Kidney tubule cell (primary cell): ENCODE measurements around the gene SLC26A9.
A peak's percentile ranks its signal among the peaks of the same experiment; 100 is the strongest.

ENCODE experiments used
- DNase-seq: peaks from one replicate; pipeline ENCODE4 v3.0.0-alpha.2; 2018; ENCODE audit warnings: low spot score

SLC26A9 gene

DNA sequence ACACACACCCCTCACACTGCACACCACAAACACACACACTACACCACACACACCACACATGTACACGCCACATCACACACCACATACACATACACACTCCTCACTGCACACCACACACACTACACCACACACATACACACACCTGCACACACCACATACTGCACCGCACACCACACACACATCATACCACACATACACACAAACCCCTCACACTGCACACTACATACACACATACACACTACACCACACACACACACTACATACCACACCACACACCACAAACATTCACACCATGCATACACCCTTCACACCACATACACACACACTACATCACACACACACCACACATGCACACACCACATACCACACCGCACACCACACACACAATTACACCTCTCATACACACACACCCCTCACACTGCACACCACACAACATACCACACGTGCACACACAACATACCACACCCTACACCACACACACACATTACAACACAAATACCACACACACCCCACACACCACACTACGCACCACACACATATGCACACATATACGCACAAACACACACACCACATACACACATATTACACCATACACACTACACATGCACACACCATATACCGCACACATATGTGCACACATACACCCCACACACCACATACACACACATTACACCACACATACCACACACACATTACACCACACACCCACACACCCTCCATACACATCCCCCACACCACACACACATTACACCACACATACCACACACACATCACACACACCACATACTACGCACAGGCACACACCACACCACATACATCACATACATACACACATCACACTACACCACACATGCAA lies 30.3 kb upstream of the SLC26A9 start:
- DNase-seq: no peak

DNA sequence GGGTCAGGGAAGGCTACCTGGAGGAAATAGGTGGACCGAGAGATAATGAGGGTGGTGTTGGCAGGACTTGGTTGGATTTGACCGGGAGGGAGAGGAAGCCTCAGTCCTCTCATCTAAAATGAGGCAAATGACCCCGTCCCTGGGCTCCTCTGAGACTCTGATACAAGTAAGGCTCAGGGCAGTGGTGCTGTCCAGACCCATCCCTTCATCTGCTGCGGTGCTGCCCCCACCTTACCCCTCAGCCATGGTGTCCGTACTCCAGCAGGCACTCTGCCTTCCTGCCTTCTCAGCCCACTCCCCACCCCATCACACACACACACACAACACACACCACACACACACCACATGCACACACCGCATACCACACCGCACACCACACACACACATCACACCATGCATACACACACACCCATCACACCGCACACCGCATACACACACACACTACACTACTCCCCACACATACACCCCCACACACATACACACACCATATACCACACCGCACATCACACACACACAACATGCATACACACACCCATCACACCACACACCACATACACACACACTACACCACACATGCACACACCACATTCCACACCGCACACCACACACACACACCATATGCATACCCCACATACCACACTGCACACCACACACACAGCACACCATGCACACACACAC lies 29.4 kb upstream of the SLC26A9 start:
- DNase-seq: no peak

GRCh38 chr1:205972081-205972480 lies 28.8 kb upstream of the SLC26A9 start:
- DNase-seq: no peak

DNA sequence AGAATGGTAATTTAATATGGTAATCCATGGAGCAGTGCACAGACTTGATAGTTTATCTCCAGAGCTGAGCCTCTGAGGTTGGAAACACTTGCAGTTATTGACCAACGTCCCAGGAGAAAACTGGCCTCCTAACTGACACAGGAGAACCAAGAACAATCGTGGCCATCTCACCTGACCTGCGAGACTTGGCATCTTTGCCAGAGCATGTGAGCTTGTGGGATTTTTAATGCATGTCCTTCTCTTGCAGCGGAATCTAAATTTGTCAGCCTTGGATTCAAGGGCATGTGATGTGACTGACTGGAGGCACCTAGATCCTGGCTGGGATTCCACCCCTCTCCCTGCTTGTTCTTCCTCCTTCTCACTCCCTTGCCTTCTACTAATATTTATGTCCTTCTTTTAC lies 27.8 kb upstream of the SLC26A9 start:
- peak; percentile 19 for DNase-seq

DNA sequence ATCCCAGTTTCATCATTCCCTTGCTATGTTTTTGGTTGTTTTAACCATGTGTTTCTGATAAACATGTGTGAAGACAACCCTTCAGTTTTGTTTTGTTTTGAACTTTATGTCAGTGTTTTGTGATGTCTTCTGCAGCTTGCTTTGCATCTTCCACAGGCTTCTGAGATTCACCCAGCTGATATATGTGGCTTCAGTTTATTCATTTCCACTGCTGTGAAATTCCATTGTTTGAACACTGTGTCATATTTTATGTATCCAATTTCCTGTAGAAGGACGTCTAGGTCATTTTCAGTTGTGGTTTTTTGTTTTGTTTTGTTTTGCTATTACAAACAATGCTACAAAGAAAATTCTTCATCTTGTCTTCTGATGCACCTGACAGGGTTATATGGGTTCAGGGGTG lies 27.2 kb upstream of the SLC26A9 start:
- no peak for DNase-seq

DNA sequence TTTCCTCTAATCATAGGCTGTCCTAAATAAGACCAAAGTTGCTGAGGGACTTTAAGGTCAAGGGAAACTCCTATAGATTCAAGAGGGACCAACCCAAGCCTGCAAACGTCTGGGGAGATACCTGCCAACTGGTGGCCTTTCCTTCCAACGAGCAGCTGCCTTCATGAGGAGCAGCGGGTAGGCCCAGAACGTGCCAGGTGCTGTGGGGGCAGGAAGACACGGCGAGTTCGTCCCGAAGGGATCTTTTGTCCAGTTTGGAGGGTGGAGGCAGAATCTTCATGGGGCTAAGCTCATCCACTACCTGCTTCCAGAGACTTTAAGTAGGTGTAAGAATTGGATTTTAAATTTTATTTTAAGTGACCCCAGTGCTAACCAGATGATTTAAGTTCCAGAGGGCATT lies 26.0 kb upstream of the SLC26A9 start:
- DNase-seq: no peak

DNA sequence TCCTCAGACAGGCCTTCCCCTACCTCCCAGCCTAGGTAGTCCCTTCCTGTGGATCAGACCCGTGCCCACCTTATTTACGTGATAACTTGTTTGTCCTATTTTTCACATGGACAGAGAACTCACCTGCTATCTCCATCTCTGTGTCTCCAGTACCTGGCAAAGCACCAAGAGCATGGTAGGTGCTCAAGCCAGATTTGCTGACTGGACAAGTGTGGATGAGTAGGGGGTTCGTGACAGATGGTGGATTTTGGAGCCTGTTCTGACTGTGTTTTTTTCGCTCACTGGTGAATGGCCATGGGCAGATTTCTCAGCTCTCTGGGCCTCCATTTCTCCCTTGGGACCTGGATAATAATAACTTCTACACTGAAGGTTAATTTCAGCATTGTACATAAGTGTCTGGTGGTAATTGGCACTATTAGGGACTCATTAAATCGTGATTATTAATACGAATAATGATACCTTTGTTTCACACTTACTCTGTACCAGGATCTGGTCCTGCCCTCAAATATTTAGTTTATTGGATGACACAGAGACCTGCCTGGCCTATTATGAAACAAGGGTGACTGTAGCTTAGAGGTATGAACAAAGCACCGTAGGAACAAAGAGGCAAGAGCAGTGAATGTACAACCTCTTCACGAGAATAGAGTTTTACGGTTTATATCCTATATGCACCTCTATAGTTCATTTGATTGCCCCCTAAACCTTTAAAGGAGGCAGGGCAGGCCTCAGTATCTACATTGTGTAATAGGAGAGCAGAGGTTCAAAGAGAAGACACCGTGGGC lies 24.5 kb upstream of the SLC26A9 start:
- DNase-seq: no peak

- DNase-seq: no peak
Measured at GRCh38 chr1:205965036-205965884, 22.0 kb upstream of the SLC26A9 start.

DNA sequence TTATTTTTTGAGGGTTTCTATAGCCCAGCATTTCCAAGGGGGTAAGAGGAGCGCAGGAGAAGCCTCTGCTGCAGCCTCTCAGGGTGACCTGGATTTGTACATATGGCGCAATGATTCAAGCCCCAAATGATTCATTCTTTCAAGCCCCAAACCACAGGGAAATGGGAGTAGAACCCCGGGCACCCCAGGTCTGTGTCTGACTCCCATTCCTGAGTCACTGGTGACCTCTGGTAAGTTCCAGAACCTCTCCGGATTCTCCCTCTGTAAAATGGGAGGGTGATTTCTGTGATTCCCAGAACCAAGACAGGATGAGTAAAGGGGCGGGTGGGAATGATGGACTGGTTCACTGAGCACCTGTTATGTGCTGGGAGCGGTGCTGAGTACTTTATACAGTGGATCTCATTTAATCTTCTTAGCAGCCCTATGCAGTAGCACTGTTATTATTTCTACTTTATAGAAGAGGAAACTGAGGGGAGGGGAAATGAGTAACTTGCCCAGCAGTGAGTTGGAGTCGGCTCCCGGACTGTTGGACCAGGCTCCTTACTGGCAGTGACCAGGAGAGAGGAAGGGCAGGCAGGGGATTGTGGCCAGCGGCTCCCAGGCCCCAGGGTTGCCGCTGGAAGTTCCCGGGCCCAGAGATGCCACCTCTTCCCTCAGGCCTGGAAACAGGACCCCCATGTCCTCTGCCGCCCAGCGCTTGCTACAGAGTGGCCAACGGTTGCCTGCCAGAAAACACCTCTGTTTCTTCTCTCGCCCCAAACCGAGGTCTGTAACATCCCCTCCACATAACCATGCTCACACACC lies 20.3 kb upstream of the SLC26A9 start:
- DNase-seq: peak; percentile 97

- peak; percentile 20 for DNase-seq
Measured at GRCh38 chr1:205962821-205963221, 19.6 kb upstream of the SLC26A9 start.

DNA sequence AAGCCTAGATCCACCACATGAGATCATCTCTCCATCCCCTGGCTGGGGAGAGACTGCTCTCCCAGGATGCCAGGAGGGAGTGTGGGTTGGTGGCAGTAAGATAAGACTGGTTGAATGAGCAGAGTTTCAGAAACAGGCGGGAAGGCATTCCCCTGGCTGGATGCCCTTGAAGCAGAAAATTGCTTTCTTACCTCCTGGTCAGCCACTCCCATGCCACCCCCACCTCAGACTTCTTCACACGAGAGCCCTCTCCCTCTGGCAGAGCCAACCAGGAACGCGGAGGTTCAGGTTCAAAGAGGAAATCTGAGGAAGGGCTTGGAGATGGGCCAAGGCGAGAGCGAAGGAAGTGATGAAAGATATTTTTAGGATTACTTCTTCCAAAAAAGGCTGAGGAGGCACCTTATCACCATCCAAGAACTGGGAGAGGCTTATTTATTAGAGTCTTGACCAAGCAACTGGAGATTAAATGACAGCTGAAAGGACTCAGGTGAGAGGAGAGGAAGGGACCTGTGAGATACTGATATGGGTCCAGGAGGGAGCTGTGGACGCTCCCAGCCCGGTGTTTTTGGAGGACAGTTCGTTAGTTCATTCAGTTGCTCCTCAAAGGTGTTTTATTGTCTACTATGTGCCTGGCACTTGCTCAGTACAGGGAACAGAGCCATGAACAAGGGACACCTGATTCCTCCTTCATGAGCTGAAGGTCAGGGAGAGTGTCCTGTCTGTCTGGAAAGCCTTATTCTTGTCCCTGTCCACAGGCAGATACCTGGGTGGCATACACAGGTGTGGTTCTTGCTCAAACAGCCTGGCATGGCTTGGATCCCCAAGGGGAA lies 18.9 kb upstream of the SLC26A9 start:
- DNase-seq: peak; percentile 87

DNA sequence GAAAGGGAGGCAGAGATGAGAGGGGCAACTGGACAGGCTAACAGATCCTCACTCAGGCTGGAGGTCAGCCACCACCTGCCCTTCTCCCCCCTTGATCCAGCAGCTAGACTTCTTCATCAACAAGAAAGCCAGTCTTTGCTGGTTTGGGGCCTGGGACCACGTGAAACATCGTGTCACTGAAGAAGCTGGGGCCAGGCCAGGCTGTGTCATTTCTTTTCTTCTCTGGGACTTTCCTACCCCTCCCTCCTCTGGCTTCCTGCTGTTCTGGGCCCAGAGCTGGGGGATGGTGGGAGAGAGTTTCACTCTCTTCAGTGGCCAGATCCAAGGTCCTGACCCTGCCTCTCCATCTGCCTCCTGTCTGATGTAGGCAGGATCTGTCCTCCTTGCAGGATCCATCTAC lies 18.1 kb upstream of the SLC26A9 start:
- DNase-seq: peak; percentile 70

GRCh38 chr1:205959789-205960188 lies 16.5 kb upstream of the SLC26A9 start:
- no peak for DNase-seq

GRCh38 chr1:205955499-205955898 lies 12.2 kb upstream of the SLC26A9 start:
- no peak for DNase-seq

- DNase-seq: no peak
Measured at GRCh38 chr1:205954819-205955404, 11.7 kb upstream of the SLC26A9 start.

GRCh38 chr1:205951746-205952145 lies 8.5 kb upstream of the SLC26A9 start:
- no peak for DNase-seq

GRCh38 chr1:205950826-205951549 lies 7.7 kb upstream of the SLC26A9 start:
- DNase-seq: peak; percentile 46

- DNase-seq: peak; percentile 61
Measured at GRCh38 chr1:205950280-205950679, 7.0 kb upstream of the SLC26A9 start.

DNA sequence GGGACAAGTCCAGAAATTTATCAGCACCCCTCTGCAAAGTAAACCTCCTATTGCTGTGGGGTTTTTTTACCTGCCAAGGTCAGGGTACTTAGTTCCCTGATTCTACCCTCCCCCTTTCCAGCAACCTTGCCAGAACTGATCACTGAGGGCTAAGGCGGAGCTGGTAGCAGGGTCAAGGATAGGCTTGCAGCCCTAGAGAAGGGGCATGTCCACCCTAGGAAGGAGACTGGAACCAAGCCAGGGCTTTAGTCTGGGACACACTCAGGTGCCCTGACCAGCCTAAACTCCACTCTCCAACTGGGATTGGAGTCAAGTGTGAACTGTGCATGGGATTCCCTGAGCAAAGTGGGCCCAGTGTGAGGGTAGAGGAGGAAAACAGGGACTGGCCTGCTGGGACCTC lies 6.5 kb upstream of the SLC26A9 start:
- no peak for DNase-seq
